HG02642 (cell line): ENCODE data around the gene OR2V1.
"Not testable (repeated sequence)": the region's sequence is repeated elsewhere in the genome, so short reads cannot be mapped to it uniquely, and the experiment has no call there.

Source experiments
- ATAC-seq: cut with Tn5 transposase; IDR thresholded peaks from one replicate; pipeline ENCODE4 v1.9.1; 2021; ENCODE audit warnings: mild to moderate bottlenecking; ENCODE audit not compliant: unreplicated experiment, poor library complexity

Gene OR2V1

GRCh38 chr5:181133083-181133482 is 2.1 kb upstream of the OR2V1 start:
- no peak for ATAC-seq

DNA sequence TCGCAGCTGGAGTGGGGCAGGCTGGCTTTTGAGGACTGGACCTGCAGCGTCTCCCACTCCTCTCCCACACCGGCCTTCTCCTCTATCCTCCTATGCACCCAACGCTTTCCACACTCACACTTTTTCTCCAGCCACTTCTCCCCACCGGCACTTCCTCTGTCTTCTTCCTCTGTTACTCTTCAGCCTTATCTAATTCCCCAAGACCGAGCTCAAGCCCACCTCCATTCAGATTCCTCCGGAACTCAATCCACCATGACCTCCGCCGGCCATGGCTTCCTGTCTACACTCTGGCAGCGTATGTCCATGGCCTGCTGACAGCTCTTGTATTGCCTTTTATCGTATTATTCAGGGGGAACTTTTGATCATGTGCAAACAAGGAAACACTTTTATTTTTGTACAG is 545 bp upstream of the OR2V1 start:
- no peak for ATAC-seq

DNA sequence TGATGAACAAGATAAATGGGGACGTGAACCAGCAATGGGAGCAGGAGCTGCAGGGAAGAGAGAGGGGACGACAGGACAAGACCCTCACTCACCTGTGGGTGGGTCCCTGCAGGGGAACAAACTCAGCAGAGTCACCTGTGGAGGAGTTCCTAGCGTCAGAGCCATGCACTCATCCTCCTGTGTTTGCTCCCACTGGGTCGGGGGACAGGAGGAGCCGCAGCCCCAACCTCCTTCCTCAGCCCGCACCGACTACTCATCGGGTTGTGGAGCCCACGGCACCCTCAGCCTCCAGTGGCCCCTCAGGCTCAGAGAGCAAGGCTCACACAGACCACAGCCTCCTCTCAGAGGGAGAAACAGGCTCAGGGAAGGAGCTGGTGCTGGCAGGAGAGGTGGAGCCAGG is 888 bp downstream of the OR2V1 start:
- ATAC-seq, result not testable (repeated sequence)

- ATAC-seq, result no peak
These were observed 1.4 kb downstream of the OR2V1 start for GRCh38 chr5:181129601-181130000.

DNA sequence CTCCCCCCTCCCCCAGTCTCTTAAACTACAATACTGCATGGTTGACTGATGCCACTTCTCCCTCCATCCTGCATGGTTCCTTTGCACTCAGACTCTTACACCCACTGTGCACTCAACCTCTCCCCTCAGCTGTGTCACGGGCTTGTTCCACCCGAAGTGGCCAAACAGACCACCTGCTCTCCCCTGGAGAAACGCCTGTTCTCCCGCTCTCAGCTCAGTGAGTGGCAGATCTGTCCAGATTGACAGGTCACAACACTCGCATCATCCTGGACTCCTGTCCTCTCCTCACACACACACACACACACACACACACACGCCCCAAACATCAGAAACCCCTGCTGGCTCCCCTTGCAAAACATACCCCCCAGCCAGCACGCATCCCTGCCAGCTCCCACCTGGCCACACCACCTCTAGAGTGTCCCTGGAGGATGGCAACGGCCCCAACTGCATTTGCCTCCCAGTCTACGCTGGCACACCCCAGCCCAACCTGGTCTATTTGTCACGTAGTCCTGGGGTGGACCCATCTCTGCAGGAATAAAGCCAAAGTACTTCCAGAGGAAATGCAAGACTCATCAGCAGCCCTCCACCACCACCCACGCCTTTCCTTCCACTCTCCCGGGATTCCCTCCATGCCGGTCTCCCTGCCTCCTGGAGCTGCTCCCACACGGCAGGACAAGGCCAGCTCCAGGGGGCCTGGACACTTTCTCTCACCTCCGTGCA is 2.9 kb downstream of the OR2V1 start:
- no peak for ATAC-seq

DNA sequence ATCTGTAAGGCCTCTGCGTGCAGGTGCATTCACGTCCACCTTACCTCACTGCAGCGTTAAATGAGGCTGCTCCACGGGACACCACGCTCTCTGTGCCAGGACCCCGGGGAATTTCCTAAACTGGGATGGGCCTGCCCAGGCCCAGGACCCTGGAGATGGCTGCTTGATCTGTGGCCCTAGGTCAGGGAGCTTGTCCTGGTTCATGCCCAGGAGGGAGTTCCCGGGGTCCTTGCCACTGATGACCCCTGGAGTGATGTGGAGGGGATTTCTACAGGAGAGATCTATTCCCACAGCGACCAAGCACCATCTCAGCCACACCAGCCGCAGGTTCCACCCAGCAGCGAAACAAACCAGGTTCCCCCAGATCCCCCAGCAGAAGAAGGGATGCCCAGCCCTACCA is 3.5 kb downstream of the OR2V1 start:
- no peak for ATAC-seq

DNA sequence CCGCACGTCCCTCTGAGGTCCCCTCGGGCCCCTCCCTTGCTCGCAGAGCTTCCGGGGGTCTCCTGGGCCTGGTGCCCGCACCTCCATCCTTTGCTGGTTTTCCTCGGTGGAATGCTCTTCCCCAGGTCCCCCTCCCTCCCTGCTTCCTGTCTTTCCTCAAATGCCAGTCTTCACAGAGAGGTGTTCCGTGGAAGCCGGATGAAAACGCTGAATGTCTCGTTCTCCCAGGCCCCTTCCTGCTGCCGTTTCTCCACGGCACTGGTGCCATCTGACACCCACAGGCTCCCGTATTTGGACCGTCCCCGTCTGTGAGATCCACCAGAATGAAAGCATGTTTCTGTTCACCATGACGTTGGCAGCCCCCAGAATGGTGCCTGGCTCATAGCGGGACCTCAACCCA is 4.1 kb downstream of the OR2V1 start:
- no peak for ATAC-seq

GRCh38 chr5:181124526-181124925 is 6.4 kb downstream of the OR2V1 start:
- ATAC-seq, result no peak

GRCh38 chr5:181121675-181122561 is 9.1 kb downstream of the OR2V1 start:
- ATAC-seq, result no peak

DNA sequence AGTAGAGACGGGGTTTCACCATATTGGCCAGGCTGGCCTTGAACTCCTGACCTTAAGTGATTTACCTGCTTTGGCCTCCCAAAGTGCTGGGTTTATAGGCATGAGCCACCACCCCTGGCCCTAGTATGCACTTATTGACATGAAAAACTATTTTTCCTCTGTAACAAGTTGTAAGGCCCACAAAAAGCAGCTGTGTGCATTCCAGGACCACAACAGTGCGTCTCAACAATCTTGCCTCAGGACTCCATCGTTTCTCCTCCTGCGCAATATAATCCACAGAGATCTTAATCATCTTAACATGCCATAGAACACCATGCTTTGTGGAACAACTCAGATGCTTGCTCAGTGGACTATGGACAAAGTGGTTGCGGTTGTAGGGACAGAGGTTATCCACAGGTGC is 10.2 kb downstream of the OR2V1 start:
- ATAC-seq, result no peak

DNA sequence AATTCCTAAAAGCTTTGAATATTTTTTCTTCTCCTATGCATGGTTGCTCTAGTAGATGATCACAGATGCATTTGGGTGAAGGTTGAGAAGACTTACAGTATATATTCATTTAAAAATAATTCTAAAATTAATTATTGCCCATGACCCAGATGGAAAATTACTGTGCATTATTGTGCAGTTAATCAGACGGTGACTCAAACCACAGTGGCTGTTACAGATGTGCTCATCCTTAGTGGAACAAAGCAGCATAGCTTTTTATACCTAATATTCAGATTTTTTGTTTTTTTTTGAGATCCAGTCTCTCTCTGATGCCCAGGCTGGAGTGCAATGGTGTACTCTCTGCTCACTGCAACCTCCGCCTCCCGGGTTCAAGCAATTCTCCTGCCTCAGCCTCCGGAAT is 10.7 kb downstream of the OR2V1 start:
- ATAC-seq, result no peak

DNA sequence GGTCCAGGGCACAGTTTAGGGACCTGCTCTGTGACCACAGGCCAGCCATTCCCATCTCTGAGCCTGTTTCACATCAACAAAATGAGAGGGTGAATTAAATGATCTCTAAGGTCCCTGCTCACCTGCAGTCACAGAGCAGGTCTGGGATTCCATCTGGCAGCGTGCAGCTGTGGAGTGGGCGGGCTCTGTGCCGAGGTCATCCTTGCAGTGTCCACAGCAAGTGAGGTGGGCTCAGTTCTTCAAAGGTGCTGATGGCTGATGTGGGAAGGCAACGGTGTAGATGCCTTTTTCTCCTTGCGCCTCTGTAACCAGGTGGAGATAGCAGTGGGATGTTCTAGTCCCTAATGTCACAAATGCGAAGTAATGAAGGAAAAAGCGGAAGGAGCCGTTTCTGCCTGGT is 11.9 kb downstream of the OR2V1 start:
- no peak for ATAC-seq

DNA sequence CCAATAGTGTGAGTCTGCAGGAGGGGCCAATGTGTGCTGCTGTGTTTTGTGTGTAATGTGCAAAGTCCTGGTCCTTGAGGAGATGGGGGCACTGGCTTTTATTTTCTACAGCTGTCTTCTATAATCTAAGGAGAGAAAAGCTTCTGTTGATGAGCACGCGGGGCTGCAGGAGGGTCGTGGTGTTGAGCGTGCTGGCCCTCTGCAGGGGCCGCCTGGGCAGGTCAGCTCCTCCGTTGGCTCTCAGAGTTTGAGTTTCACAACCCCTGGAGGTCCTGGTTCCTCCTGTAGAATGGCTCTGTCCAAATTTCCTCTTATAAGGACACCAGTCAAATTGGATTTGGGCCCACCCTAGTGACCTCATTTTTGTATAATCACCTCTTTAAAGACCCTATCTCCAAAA is 12.6 kb downstream of the OR2V1 start:
- no peak for ATAC-seq

GRCh38 chr5:181114844-181115778 is 15.9 kb downstream of the OR2V1 start:
- no peak for ATAC-seq

DNA sequence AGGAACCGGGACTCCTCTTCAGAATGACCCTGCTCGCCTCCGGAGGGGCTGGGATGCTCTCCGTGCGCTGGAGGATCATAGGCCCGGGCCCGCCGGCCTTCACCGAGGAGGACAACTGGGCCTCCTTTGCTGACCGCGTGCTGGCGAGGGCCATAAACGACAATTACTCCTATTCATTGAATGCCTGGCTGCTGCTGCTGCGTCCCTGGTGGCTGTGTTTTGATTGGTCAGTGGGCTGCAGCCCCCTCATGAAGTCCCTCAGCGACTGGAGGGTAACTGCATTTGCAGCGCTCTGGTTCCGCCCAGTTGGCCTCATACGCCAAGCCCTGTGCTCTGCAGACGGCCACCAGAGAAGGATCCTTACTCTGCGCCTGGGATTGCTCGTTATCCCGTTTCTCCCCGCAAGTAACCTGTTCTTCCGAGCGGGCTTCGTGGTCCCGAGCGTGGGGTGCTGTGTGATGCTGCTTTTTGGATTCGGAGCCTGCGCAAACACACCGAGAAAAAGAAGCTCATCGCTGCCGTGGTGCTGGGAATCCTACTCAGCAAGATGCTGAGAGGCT is 16.6 kb downstream of the OR2V1 start:
- no peak for ATAC-seq

GRCh38 chr5:181113572-181113971 is 17.4 kb downstream of the OR2V1 start:
- ATAC-seq, result not testable (repeated sequence)

DNA sequence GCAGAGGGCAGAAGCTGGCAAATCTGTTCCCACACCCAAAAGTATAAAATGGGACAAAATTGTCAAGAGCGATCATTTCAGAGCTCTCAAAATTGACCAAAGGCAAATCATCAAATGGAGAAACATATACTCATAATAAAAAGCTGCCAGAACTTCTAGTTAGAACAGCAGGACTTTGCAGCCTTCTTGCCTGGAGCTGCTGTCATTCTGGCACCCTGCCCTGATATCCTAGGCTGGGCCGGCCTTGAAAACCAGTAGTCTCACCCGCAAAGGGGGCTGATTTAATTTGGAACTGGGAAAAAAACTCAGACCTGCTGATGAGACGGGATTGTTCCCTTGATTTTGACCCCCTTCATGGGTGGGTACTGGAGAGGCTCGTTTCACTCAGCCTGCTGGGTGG is 18.5 kb downstream of the OR2V1 start:
- no peak for ATAC-seq

DNA sequence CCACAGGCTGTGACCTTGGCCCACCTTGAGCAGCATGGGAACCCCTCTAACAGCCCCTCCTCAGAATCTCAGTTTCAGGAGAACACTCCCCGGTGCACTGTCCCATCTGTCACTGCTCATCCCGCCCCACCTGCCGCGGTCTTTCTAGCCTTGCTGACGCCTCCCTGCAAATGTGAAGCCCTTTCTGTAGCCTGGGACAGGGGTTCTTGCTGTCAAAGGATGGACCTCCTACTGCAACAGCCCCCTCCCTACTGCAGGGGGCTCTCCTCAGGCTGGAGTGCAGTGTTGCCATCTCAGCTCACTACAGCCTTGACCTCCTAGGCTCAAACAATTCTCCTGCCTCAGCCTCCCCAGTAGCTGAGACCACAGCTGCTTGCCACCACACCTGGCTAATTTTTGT is 20.0 kb downstream of the OR2V1 start:
- ATAC-seq, result no peak

- no peak for ATAC-seq
These were observed 21.4 kb downstream of the OR2V1 start for GRCh38 chr5:181109489-181110013.

- ATAC-seq, result no peak
These were observed 22.3 kb downstream of the OR2V1 start for GRCh38 chr5:181108578-181109165.
